HG02870 (cell line): ENCODE measurements around the gene RASA3.
"Not testable (repeated sequence)": the region's sequence is repeated elsewhere in the genome, so short reads cannot be mapped to it uniquely, and the experiment has no call there.

ENCODE experiments used
- ATAC-seq: cut with Tn5 transposase; IDR thresholded peaks from one replicate; pipeline ENCODE4 v1.9.1; 2021; ENCODE audit warnings: mild to moderate bottlenecking, moderate library complexity; ENCODE audit not compliant: unreplicated experiment

RASA3 gene

GRCh38 chr13:114132419-114133121 lies at the start of gene RASA3:
TSS of gene RASA3 (minus strand) at chr13:114132623. CDS start at chr13:114132489, 134 bp downstream.
- ATAC-seq: peak; percentile 46

- ATAC-seq: no peak
Measured at GRCh38 chr13:114179087-114179658, 46.8 kb upstream of the RASA3 start, which contains the start of gene CFAP97D2. TSS of gene CFAP97D2 (plus strand) at chr13:114179257. CDS start at chr13:114179331, 74 bp downstream.

- ATAC-seq: no peak
Measured at GRCh38 chr13:114177245-114178010, 45.0 kb upstream of the RASA3 start.

GRCh38 chr13:114176359-114176902 lies 44.0 kb upstream of the RASA3 start:
- not testable (repeated sequence) for ATAC-seq

GRCh38 chr13:114174529-114174961 lies 42.1 kb upstream of the RASA3 start:
- ATAC-seq: no peak

- no peak for ATAC-seq
Measured at GRCh38 chr13:114173745-114174144, 41.3 kb upstream of the RASA3 start.

- ATAC-seq: no peak
Measured at GRCh38 chr13:114173272-114173671, 40.8 kb upstream of the RASA3 start.

GRCh38 chr13:114167885-114168284 lies 35.5 kb upstream of the RASA3 start:
- no peak for ATAC-seq

GRCh38 chr13:114167426-114167825 lies 35.0 kb upstream of the RASA3 start:
- ATAC-seq: no peak

- ATAC-seq: no peak
Measured at GRCh38 chr13:114166381-114167131, 34.1 kb upstream of the RASA3 start.

- ATAC-seq: no peak
Measured at GRCh38 chr13:114164681-114165429, 32.4 kb upstream of the RASA3 start.

- ATAC-seq: no peak
Measured at GRCh38 chr13:114164053-114164452, 31.6 kb upstream of the RASA3 start.

GRCh38 chr13:114162533-114162922 lies 30.1 kb upstream of the RASA3 start:
- ATAC-seq: no peak

GRCh38 chr13:114161644-114162532 lies 29.5 kb upstream of the RASA3 start:
- no peak for ATAC-seq

- ATAC-seq: no peak
Measured at GRCh38 chr13:114161028-114161556, 28.7 kb upstream of the RASA3 start.

GRCh38 chr13:114158869-114159666 lies 26.6 kb upstream of the RASA3 start:
- ATAC-seq: not testable (repeated sequence)

- no peak for ATAC-seq
Measured at GRCh38 chr13:114157869-114158495, 25.6 kb upstream of the RASA3 start.
